ENCODE results near the gene TMEM141. TPM values are rescaled to one million over a fixed set of nuclear protein-coding genes. Genes with fewer than 3 reads are reported as not detected.

TMEM141 gene
- total and polyA plus RNA-seq, 2 of the 8 experiments (the other 6 are each of a cell fraction or from before 2014, with no cell fraction given), result 51.1 to 137 TPM

GRCh38 chr9:136751244-136751643, 39.9 kb upstream of the TMEM141 start (continued):
- TF ChIP-seq POU5F1 (IDR thresholded peaks at IDR 0.05; ENCODE audit: low read depth, low read length), result no peak
- TF ChIP-seq PHF8 (conservative IDR thresholded peaks at IDR 0.05; ENCODE audit: low read depth, low read length), result no peak

Measured in H1 (cell line).